ENCODE data around the gene MSH2.
A peak's percentile ranks its signal among the peaks of the same experiment; 100 is the strongest.
"Not testable (repeated sequence)": the region's sequence is repeated elsewhere in the genome, so short reads cannot be mapped to it uniquely, and the experiment has no call there.

MSH2 gene

DNA sequence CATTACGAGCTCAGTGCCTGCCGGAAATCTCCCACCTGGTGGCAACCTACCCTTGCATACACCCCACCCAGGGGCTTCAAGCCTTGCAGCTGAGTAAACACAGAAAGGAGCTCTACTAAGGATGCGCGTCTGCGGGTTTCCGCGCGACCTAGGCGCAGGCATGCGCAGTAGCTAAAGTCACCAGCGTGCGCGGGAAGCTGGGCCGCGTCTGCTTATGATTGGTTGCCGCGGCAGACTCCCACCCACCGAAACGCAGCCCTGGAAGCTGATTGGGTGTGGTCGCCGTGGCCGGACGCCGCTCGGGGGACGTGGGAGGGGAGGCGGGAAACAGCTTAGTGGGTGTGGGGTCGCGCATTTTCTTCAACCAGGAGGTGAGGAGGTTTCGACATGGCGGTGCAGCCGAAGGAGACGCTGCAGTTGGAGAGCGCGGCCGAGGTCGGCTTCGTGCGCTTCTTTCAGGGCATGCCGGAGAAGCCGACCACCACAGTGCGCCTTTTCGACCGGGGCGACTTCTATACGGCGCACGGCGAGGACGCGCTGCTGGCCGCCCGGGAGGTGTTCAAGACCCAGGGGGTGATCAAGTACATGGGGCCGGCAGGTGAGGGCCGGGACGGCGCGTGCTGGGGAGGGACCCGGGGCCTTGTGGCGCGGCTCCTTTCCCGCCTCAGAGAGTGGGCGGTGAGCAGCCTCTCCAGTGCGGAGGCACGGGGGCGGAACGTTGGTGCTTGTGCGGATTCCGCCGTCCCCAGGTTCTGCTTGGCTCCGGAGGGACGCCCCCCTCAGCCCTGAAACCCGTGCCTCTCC lies at the start of gene MSH2:
Gene MSH2 (plus strand): TSS at position 352 of the 804 bp plus-strand sequence. CDS start 36 bp downstream, at position 388.
- peak; percentile 98 for DNase-seq (ENCODE audit: low read depth, low spot score)

- no peak for DNase-seq (ENCODE audit: low read depth, low spot score)
Measured at GRCh38 chr2:47354013-47354847, 48.7 kb upstream of the MSH2 start.

DNA sequence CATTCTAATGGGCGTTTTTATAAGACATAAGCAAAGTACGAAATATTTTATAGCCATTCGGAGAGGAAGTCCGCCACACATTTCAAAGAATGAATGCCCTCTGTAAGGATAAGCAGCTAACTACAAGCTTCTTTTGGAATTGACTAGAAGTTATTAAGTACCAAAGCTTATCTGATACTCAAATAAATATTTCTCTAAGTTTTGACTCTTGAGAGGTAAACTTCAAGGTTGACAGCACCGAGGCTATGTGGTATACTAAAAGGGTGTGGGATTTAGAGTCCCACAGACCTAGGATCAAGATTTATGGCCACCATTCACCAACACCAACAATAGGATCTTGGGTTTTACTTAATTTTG lies 48.1 kb upstream of the MSH2 start:
- no peak for DNase-seq (ENCODE audit: low read depth, low spot score)

DNA sequence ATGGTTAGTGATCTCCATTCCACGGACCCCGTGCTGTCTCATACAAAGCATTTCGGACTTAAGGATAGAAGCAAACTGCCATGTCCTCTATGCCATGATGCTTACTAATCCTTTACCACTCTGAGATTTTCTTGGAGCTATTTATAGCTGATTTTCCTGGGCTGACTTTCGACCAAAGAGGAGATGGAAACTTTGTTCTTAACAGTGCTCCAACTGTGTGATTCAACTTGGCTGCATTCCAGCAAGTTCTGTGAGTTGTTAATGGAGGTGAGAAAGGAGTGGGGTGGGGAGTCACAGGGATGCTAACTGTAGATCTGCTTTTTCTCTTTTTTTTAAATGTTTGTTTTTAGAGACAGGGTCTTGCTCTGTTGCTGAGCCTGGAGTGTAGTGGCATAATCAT lies 45.5 kb upstream of the MSH2 start:
- DNase-seq (ENCODE audit: low read depth, low spot score) = no peak

DNA sequence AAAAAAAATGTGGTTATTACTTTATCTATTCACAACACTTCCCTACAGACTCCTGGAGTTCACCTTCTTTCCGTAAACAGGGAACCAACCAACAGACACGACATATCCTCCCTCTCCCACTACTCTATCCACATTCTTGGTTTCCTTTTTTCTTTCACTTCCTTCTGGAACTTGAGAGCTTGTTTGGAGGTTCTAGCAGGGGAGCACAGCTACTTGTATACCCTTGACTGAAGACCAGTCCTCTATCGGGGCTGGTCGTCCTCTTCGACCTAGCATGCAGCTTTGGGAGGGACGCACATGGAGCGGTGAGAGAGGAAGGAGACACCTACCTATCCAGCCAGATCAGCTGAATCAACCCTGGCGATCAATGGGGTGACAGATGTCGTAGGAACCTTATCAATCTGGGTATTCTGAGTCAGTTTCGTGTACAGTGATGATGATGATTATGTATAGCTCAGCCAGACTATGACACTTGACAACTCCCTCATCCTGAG lies 43.5 kb upstream of the MSH2 start:
- DNase-seq (ENCODE audit: low read depth, low spot score) = no peak

- DNase-seq (ENCODE audit: low read depth, low spot score) = no peak
Measured at GRCh38 chr2:47360283-47360682, 42.7 kb upstream of the MSH2 start.

DNA sequence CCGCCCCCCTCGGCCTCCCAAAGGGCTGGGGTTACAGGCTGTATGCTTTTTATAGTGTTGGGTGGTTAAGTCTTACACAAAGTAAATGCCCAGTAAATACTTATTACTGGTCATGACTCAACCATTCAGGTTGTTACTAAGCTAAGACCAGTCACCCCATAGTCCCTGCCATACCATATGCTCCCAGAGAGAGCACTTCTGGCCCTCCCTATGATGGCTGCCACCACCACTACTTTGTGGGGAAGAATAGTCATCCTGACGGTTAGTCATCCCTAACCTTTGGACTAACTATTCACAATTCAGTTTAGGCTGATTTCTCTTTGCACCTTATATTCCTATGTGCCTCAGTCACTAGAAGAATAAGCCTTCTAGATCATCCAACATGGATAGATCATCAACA lies 42.0 kb upstream of the MSH2 start:
- no peak for DNase-seq (ENCODE audit: low read depth, low spot score)

GRCh38 chr2:47361505-47362229 lies 41.3 kb upstream of the MSH2 start:
- not testable (repeated sequence) for DNase-seq (ENCODE audit: low read depth, low spot score)

- DNase-seq (ENCODE audit: low read depth, low spot score) = peak; percentile 58
Measured at GRCh38 chr2:47373747-47374146, 29.2 kb upstream of the MSH2 start.

GRCh38 chr2:47375307-47375706 lies 27.6 kb upstream of the MSH2 start:
- DNase-seq (ENCODE audit: low read depth, low spot score) = no peak

- DNase-seq (ENCODE audit: low read depth, low spot score) = no peak
Measured at GRCh38 chr2:47379384-47379783, 23.6 kb upstream of the MSH2 start.

- no peak for DNase-seq (ENCODE audit: low read depth, low spot score)
Measured at GRCh38 chr2:47381408-47381807, 21.5 kb upstream of the MSH2 start.

DNA sequence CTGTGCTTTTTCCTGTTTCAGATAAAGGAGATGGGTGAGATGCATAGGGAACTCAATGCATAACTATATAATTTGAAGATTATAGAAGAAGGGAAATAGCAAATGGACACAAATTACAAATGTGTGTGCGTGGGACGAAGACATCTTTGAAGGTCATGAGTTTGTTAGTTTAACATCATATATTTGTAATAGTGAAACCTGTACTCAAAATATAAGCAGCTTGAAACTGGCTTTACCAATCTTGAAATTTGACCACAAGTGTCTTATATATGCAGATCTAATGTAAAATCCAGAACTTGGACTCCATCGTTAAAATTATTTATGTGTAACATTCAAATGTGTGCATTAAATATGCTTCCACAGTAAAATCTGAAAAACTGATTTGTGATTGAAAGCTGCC lies 16.4 kb upstream of the MSH2 start:
- DNase-seq (ENCODE audit: low read depth, low spot score) = no peak

GRCh38 chr2:47388888-47389287 lies 14.1 kb upstream of the MSH2 start:
- no peak for DNase-seq (ENCODE audit: low read depth, low spot score)

- DNase-seq (ENCODE audit: low read depth, low spot score) = no peak
Measured at GRCh38 chr2:47389692-47390091, 13.3 kb upstream of the MSH2 start.

DNA sequence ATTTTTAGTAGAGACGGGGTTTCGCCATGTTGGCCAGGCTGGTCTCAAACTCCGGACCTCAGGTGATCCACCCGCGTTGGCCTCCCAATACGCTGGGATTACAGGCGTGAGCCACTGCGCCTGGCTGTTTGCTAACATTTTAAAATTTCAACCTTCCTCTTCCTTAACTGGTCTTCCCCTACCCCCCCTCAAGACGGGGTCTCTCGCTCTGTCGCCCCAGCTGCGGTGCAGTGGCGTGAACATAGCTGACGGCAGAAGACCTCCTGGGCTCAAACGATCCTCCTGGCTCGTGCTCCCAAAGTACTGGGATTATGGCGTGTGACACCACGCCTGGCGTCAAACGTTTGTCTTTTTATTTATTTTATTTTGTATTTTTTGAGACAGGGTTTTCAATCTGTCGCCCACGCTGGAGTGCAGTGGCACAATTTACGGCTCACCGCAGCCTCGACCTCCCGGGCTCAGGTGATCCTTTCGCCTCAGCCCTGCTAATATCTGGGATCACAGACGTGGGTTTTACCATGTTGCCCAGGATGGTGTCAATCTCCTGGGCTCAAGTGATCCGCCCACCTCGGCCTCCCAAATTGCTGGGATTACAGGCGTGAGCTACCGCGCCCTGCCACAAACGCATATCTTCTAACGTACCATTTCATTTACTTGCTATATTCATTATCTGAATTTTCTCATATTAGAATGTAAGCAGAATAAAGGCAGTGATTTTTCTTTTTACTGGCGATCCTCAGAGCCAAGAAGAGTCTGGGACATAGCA lies 984 bp upstream of the MSH2 start:
- peak; percentile 49 for DNase-seq (ENCODE audit: low read depth, low spot score)

DNA sequence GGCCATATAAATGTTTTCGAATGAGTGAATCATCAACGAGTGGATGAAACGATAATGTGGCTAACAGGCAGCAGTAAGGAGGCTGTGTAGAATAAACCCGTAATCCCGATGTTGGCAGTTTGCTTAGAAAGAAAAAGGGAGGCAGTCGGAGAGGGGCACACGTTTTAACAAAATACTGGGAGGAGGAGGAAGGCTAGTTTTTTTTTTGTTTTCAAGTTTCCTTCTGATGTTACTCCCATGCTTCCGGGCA lies 476 bp upstream of the MSH2 start:
- DNase-seq (ENCODE audit: low read depth, low spot score) = no peak

GRCh38 chr2:47403609-47404193 lies 745 bp downstream of the MSH2 start:
- peak; percentile 49 for DNase-seq (ENCODE audit: low read depth, low spot score)

- peak; percentile 12 for DNase-seq (ENCODE audit: low read depth, low spot score)
Measured at GRCh38 chr2:47404356-47404755, 1.4 kb downstream of the MSH2 start.

- DNase-seq (ENCODE audit: low read depth, low spot score) = no peak
Measured at GRCh38 chr2:47405757-47406156, 2.8 kb downstream of the MSH2 start.

GRCh38 chr2:47406649-47407330 lies 3.8 kb downstream of the MSH2 start:
- not testable (repeated sequence) for DNase-seq (ENCODE audit: low read depth, low spot score)
